Measurements from ENCODE around the gene ABHD17A.
A peak's percentile ranks its signal among the peaks of the same experiment; 100 is the strongest.

The ABHD17A gene

GRCh38 chr19:1885398-1886119 is at the start of gene ABHD17A:
ABHD17A (minus strand) TSS chr19:1885496; CDS start chr19:1881566, 3,930 bp downstream.
- peak; percentile 49 for DNase-seq

GRCh38 chr19:1933942-1934341 is 48.6 kb upstream of the ABHD17A start:
- no peak for DNase-seq

GRCh38 chr19:1933244-1933643 is 47.9 kb upstream of the ABHD17A start:
- no peak for DNase-seq

- DNase-seq = no peak
These were observed 47.1 kb upstream of the ABHD17A start for GRCh38 chr19:1932395-1932794.

- DNase-seq = no peak
These were observed 46.1 kb upstream of the ABHD17A start for GRCh38 chr19:1931445-1931844.

- no peak for DNase-seq
These were observed 43.9 kb upstream of the ABHD17A start for GRCh38 chr19:1929021-1929742.

- no peak for DNase-seq
These were observed 40.2 kb upstream of the ABHD17A start for GRCh38 chr19:1925544-1925943.

- no peak for DNase-seq
These were observed 39.1 kb upstream of the ABHD17A start for GRCh38 chr19:1924320-1924961.

GRCh38 chr19:1923319-1923718 is 38.0 kb upstream of the ABHD17A start:
- no peak for DNase-seq

- DNase-seq = no peak
These were observed 37.5 kb upstream of the ABHD17A start for GRCh38 chr19:1922803-1923202.

- DNase-seq = no peak
These were observed 36.5 kb upstream of the ABHD17A start for GRCh38 chr19:1921825-1922224.

- DNase-seq = no peak
These were observed 36.0 kb upstream of the ABHD17A start for GRCh38 chr19:1921326-1921725.

GRCh38 chr19:1920644-1921043 is 35.3 kb upstream of the ABHD17A start:
- no peak for DNase-seq

GRCh38 chr19:1918975-1919374 is 33.7 kb upstream of the ABHD17A start:
- no peak for DNase-seq

GRCh38 chr19:1917926-1918325 is 32.6 kb upstream of the ABHD17A start:
- DNase-seq = no peak

GRCh38 chr19:1917146-1917545 is 31.9 kb upstream of the ABHD17A start:
- no peak for DNase-seq

GRCh38 chr19:1914826-1915341 is 29.6 kb upstream of the ABHD17A start:
- DNase-seq = no peak

- DNase-seq = no peak
These were observed 28.7 kb upstream of the ABHD17A start for GRCh38 chr19:1913781-1914577.

- no peak for DNase-seq
These were observed 27.6 kb upstream of the ABHD17A start for GRCh38 chr19:1912760-1913505.

- no peak for DNase-seq
These were observed 26.7 kb upstream of the ABHD17A start for GRCh38 chr19:1911995-1912394.

GRCh38 chr19:1911098-1911497 is 25.8 kb upstream of the ABHD17A start:
- DNase-seq = no peak

- DNase-seq = no peak
These were observed 24.9 kb upstream of the ABHD17A start for GRCh38 chr19:1910177-1910576.
